Smooth muscle cell of the umbilical artery (primary cell): ENCODE data around the gene DCDC2B. TPM values are rescaled to one million over a fixed set of nuclear protein-coding genes. Genes with fewer than 3 reads are reported as not detected.

Experiments used
- total RNA-seq: library from RNA; depleted of rRNA; stranded (reverse); fragments of >200 nt; gene quantifications from 2 replicates; pipeline ENCODE4 v1.2.3, GENCODE V29; 2014

DCDC2B gene
- not detected in 2 replicates for total RNA-seq

DNA sequence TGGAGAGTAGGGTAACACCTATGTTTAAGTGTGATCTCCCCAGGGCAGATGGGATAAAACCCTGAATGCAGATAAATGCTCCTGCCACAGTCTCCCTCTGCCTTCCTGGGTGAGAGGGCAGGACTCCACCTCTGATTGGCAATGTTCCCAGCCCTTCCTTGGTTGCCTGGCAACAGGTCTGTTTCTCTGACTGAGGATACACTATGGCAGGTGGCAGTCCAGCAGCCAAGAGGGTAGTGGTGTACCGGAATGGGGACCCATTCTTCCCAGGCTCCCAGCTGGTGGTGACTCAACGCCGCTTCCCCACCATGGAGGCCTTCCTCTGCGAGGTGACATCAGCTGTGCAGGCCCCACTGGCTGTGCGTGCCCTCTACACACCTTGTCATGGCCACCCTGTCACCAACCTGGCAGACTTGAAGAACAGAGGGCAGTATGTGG, at the start of gene DCDC2B:
Gene DCDC2B (plus strand): TSS at position 199 of the 438 bp plus-strand sequence. CDS start 5 bp downstream, at position 204.

DNA sequence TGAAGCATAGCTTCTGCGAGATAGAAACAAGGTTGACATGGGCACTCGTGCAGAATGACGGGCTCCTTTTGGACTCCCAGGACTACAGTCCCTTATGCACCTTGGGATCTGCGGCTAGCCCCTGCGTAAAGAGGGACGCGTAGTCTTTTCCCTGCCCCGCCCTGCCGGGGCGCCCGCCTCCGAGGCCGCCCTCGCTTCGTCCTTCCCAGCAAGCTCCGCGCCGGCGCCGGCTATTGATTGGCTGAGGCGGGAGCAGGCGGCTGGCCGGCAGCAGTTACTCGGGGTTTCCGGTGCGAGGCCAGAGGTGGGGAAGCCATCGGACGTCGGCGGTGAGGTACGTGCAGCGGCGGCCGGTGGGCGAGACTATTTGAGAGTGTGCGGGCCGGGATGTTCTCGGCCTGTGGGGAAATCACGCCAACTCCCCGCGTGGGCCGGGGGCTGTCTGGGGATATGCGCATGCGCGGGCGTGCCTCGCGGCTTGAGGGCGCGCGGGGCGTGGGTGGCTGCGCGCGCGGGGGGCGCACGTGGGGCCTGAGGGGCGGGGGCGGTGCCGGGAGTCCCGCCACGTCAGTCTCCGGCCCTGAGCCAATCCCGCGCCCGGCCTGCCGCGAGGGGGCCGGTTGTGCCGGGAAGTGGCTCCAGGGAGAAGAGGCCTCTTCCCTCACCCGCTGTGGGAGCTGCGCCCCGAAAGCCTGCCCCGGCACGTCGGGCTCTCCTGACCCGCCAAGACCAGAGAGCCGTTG, 29.3 kb upstream of the DCDC2B start, which contains the start of gene TXLNA:
Gene TXLNA (plus strand): TSS at position 233 of the 743 bp plus-strand sequence. CDS start 671 bp downstream, outside the sequence.

DNA sequence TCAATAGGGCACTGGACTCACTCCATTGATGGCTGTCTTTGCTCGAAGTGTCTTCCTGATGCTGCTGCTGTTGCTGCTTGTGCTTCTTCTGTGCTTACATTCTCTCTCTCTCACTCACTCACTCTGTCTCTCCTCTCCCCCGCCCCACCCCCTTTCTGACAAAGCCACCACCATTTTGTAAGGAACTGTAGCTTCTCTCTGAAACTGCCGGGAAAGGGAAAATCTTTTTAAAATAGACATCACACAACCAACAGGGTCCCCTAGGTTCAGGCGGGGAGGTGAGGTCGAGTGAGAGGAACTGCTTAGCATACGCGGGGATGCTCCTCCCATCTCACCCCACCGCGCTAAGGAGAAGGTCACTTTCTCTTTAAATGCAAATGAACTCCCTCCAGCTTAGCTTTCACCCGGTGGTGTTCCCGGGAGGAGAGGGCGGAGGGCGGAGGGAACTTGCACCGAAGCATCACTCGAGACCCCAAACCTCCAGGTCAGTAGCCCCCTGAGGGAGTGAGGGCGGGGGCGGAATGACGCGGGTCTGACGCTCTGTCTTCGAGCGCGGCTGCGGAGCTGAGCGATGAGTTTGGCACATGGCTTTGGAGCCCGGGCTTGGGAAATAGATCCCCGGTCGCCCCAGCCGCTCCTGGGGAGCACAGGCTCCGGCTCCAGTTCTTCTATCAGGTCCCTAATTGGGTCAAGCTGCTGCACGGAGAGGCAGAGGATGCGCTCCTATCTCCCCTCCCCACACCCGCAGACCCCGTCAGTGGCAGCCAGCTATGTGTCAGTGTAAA, 8.5 kb upstream of the DCDC2B start, which contains the start of gene CCDC28B:
Gene CCDC28B (plus strand): TSS at position 370 of the 785 bp plus-strand sequence. CDS start 1,341 bp downstream, outside the sequence.

DNA sequence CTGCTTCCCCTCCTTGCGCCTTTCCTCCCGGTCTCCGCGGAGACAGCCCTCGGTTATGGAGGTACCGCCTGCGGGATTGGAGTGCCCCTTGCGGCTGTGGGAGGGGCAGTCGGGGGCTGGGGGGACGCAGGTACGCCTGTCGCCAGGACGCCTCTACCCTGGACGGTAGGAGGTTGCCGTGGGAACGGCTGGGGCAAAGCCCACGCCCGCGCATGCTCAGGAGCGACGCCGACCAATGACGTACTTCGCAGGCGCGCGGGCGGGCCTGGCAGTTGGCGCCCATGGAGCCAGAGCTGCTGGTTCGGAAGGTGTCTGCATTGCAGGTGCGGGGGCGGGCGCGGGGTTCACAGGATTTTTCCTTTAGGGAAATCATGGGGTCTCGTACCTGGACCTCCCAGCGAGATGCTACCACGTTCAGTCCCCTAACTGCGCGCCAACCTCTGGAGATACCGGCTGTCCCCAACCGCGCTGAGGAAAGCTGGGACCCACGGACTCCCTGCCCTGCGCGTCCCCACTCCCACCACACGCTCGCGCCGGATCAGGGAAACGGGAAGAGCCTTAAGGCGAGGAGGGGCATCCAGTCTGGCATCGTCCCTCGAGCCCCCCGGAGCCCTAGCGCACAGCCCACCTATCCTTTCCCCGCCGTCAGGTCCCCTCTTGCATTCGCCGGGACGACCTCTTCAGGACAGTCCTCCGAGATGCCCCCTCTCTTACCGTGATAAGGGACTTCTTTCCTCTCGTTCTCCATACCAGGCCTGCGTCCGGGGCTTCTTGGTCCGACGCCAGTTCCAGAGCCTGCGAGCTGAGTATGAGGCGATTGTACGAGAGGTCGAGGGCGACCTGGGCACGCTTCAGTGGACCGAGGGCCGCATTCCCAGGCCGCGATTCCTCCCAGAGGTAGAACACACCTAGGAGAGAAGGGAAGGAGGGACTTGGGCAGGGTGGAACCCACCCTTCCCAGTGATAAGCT, 3.2 kb upstream of the DCDC2B start, which contains the start of gene IQCC:
Gene IQCC (plus strand): TSS at position 271 of the 970 bp plus-strand sequence. CDS start 11 bp downstream, at position 282.

DNA sequence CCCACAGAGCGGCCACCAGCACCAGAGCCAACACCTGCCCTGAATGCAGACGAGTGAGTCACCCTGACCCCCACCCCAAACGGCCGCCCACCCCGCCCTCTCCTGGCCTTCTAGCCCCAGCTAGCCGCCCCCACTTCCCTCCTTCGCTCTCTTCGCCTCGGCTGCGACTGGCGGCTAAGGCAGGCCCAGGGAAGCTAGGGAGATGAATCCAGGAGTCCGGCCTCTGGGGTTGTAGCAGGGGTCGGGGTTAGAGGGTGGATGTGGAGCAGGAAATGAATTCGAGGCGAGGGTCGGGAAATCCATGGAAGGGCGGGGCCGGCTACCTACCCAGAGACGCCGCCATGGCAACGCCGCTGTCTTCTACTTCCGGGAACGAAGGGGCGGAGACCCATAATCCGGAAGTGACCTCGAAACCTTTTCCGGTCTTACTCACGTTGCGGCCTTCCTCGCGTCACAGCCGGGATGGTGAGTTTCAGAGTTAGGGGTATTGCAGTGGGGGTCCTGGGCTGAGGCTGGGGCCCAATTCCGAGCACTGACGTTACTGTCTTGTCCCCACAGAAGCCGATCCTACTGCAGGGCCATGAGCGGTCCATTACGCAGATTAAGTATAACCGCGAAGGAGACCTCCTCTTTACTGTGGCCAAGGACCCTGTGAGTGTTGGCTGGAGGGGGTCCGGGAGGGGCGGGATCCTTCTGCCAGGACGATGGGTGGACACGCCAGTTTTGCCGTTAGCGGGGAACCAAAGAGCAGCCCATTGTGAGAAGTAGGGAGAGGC, 13.3 kb downstream of the DCDC2B start, which contains the start of the genes EIF3I and TMEM234:
Gene EIF3I (plus strand): TSS at position 428 of the 776 bp plus-strand sequence. CDS start 35 bp downstream, at position 463.
Gene TMEM234 (minus strand): TSS at position 374 of the 776 bp plus-strand sequence. CDS start 31 bp downstream, at position 343.

DNA sequence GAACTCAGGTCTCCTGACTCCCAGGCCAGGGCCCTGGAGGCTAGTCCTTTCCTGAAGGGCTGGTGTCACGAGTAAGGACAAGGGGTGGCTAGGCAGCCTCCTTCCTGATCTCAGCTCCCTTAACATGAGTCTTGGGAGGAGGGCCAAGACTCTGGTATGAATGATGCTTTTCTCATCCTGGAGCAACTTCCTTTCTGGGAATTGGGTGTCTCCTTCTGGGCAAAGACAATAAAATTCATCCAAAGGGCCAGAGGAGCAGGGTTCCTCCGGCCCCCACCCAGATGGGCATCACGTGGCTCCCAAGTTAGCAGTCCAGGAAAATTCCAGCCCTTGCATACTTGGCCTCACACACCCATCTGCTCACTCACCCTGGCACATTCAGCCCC, 38.0 kb downstream of the DCDC2B start, which contains the start of gene FAM167B:
Gene FAM167B (plus strand): TSS at position 335 of the 386 bp plus-strand sequence. CDS start 200 bp downstream, outside the sequence.

DNA sequence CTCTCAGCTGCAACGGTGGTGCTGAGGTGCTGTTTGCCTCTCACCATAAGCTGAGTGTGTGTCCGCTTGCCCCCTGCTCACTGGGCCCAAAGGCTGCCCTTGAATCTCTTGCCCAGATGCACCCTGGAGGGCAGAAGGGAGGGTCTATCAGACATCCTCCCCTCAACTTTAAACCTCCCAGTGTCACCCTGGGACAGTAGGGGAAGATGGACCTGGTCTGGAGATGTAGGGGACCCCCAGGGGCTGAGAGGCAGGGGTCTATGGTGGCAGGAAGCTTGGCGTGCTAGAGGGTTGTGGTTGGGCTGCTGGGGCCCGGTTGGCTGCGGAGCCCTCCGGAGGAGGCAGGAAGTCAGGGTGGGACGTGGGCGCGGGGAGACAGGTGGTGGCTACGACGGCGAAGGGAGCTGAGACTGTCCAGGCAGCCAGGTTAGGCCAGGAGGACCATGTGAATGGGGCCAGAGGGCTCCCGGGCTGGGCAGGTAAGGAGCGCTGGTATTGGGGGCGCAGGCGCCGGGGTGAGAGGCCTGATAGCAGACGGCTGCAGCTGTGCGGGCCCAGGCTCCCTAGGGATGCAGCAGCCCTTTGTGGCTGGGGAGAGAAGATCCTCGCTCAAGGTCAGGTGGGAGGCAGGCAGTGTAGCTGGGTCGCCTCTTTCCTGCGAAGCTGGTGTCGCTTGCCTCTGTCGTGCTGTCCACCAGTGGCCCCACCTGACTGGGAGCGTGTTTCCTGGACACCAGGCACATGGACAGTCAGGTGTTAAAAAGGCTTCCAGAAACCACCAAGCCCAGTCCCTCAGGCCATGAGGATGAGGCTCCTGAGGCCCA, 42.2 kb downstream of the DCDC2B start, which contains the start of gene LCK:
Gene LCK (plus strand): TSS at position 373 of the 824 bp plus-strand sequence. CDS start 23,065 bp downstream, outside the sequence.

Other genes starting within 250 kb of the DCDC2B start
- gene KHDRBS1, start 195.2 kb upstream of the DCDC2B start, total RNA-seq: 47.8 and 94.2 TPM in 2 replicates
- 3.6 and 6.0 TPM in 2 replicates for gene TMEM39B, start 136.2 kb upstream of the DCDC2B start, total RNA-seq
- 38.3 and 52.5 TPM in 2 replicates for gene KPNA6, start 101.0 kb upstream of the DCDC2B start, total RNA-seq
- gene TXLNA, start 29.4 kb upstream of the DCDC2B start, total RNA-seq: 73.9 and 85.5 TPM in 2 replicates
- gene CCDC28B, start 8.5 kb upstream of the DCDC2B start, total RNA-seq: 12.8 and 15.4 TPM in 2 replicates
- 0.97 and 2.1 TPM in 2 replicates for gene IQCC, start 3.4 kb upstream of the DCDC2B start, total RNA-seq
- gene TMEM234, start 13.3 kb downstream of the DCDC2B start, total RNA-seq: 17.0 and 18.1 TPM in 2 replicates
- 278 and 316 TPM in 2 replicates for gene EIF3I, start 13.3 kb downstream of the DCDC2B start, total RNA-seq
- 0.78 TPM in 1 of 2 replicates, not detected in the other for gene FAM167B, start 38.1 kb downstream of the DCDC2B start, total RNA-seq
- not detected in 2 replicates for gene LCK, start 42.2 kb downstream of the DCDC2B start, total RNA-seq
- 75.1 and 78.2 TPM in 2 replicates for gene HDAC1, start 83.0 kb downstream of the DCDC2B start, total RNA-seq
- 28.5 and 46.6 TPM in 2 replicates for gene MARCKSL1, start 127.1 kb downstream of the DCDC2B start, total RNA-seq
- gene FAM229A, start 153.4 kb downstream of the DCDC2B start, total RNA-seq: 0.83 and 1.2 TPM in 2 replicates
- gene TSSK3, start 153.4 kb downstream of the DCDC2B start, total RNA-seq: 0.30 TPM in 1 of 2 replicates, not detected in the other
- gene BSDC1, start 185.4 kb downstream of the DCDC2B start, total RNA-seq: 71.9 and 76.3 TPM in 2 replicates